C4-2B (cell line): ENCODE results near the gene BICRA.

Source experiments
- CTCF ChIP-seq: fragments of 450-650 bp; conservative IDR thresholded peaks from 2 replicates; pipeline ENCODE4 v1.5.1; 2017; ENCODE audit warnings: mild to moderate bottlenecking
- ZFX ChIP-seq: fragments of 450-650 bp; IDR thresholded peaks from 2 replicates; pipeline ENCODE4 v1.6.1; 2017

- TF ChIP-seq CTCF (no peak), ZFX (no peak)
Observed at GRCh38 chr19:47694466-47695273, 85.7 kb downstream of the BICRA start.
